Left lung (tissue), 10 donors: ENCODE data around the gene OTOR. TPM values are rescaled to one million over a fixed set of nuclear protein-coding genes. Genes with fewer than 3 reads are reported as not detected.

Experiments used
- ATAC-seq: fragments of 200-7000 bp; cut with Tn5 transposase; one replicate; pipeline ENCODE4 v1.9.1; 2020; ENCODE audit warnings: moderate library complexity
- DNase-seq, 4 donors: peaks; one replicate each; pipeline ENCODE4 v3.0.0-alpha.2; 2013 to 2020
- H3K27ac ChIP-seq, 2 donors: fragments of 200-600 bp; sonication (generic) in 1 of 2; one replicate each; pipeline versions ENCODE4 v1.5.0 to v1.8.0; 2020 to 2021
- H3K27me3 ChIP-seq, 2 donors: fragments of 200-600 bp; sonication (generic) in 1 of 2; one replicate each; pipeline versions ENCODE4 v1.5.0 to v1.8.0; 2020 to 2021
- H3K36me3 ChIP-seq, 2 donors: fragments of 200-600 bp; sonication (generic) in 1 of 2; one replicate each; pipeline versions ENCODE4 v1.5.0 to v1.8.0; 2020 to 2021
- H3K4me1 ChIP-seq, 2 donors: fragments of 200-600 bp; one replicate each; pipeline ENCODE4 v1.8.0; 2021
- H3K4me3 ChIP-seq, 2 donors: fragments of 200-600 bp; sonication (generic) in 1 of 2; one replicate each; pipeline versions ENCODE4 v1.5.0 to v1.8.0; 2020 to 2021; ENCODE audit warnings: mild to moderate bottlenecking in 1 of 2
- H3K9me3 ChIP-seq, 2 donors: fragments of 200-600 bp; sonication (generic) in 1 of 2; one replicate each; pipeline versions ENCODE4 v1.5.0 to v1.8.0; 2020 to 2021
- intact Hi-C, 2 donors: fragments of 100-400 bp; cut with DNase I; formaldehyde crosslinking; loops; one replicate each; pipeline versions ENCODE4 v1.11.2 to v1.14.2; 2022
- polyA plus RNA-seq, 6 donors: library from polyadenylated mRNA; unstranded; fragments of 120-200 nt; gene quantifications; one replicate each; pipeline ENCODE4 v1.2.1, GENCODE V29; 2013; ENCODE audit not compliant: insufficient read length in 6 of 6
- total RNA-seq, 2 donors: library from RNA; stranded (reverse); fragmentation: NEBNext Ultra II Directional; extraction: Animal tissue kit (Norgen Biotek cat#: 25700); gene quantifications; one replicate each; pipeline ENCODE4 v1.2.1, GENCODE V29; 2021
- TF ChIP-seq, protein P1 (sequence below), 2 donors: fragments of 200-600 bp; sonication (generic) in 1 of 2; IDR thresholded peaks; one replicate each; pipeline versions ENCODE4 v1.5.0 to v1.8.0; 2021; ENCODE audit warnings: antibody characterized with exemption in 2 of 2
- donor health status: DM: no; HTN: yes; CAD: no.
- donor health status: DM: no; HTN: no; CAD: no.

The OTOR gene
- total and polyA plus RNA-seq, 8 donors: not detected

DNA sequence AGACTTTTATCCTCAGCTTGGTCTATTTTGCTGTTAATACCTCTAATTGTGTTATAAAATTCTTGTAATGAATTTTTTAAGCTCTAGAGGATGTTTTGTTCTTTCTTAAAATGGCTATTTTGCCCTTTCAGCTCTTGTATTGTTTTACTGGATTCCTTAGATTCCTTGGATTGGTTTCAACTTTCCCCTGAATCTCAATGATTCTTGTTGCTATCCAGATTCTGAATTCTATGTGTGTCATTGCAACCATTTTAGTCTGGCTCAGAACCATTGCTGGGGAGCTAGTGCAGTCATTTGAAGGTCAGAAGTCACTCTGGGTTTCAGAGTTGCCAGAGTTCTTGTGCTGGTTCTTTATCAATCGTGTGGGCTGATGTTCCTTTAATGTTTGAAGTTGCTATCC is 37.1 kb downstream of the OTOR start:
- TF ChIP-seq, protein P1, sequence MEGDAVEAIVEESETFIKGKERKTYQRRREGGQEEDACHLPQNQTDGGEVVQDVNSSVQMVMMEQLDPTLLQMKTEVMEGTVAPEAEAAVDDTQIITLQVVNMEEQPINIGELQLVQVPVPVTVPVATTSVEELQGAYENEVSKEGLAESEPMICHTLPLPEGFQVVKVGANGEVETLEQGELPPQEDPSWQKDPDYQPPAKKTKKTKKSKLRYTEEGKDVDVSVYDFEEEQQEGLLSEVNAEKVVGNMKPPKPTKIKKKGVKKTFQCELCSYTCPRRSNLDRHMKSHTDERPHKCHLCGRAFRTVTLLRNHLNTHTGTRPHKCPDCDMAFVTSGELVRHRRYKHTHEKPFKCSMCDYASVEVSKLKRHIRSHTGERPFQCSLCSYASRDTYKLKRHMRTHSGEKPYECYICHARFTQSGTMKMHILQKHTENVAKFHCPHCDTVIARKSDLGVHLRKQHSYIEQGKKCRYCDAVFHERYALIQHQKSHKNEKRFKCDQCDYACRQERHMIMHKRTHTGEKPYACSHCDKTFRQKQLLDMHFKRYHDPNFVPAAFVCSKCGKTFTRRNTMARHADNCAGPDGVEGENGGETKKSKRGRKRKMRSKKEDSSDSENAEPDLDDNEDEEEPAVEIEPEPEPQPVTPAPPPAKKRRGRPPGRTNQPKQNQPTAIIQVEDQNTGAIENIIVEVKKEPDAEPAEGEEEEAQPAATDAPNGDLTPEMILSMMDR (IDR thresholded peaks at IDR 0.05): no peak
- no peaks in the 10 kb centered on the region for H3K36me3 ChIP-seq
- no peak for DNase-seq
- peaks cover 0 to 8% of the 10 kb centered on the region in 2 donors for H3K9me3 ChIP-seq
- intact Hi-C loops: no loop called here
- H3K4me3 ChIP-seq: no peak overlapping the region
- no peaks in the 10 kb centered on the region for H3K4me1 ChIP-seq
- no peak for ATAC-seq
- no peaks in the 10 kb centered on the region for H3K27me3 ChIP-seq
- no peak overlapping the region for H3K27ac ChIP-seq

Other genes with a start within 250 kb of the OTOR start
- 10 to 100 TPM; 17.7 to 23.8 TPM for gene KIF16B, start 174.9 kb upstream of the OTOR start, total RNA-seq
- 10 to 100 TPM in 5 of 6 donors, 1 to 10 TPM in 1; 9.1 to 13.3 (median 12.0) TPM for gene KIF16B, start 174.9 kb upstream of the OTOR start, polyA plus RNA-seq
- 10 to 100 TPM; 36.7 to 47.2 TPM for gene SNRPB2, start 18.3 kb upstream of the OTOR start, total RNA-seq
- gene SNRPB2, start 18.3 kb upstream of the OTOR start, polyA plus RNA-seq: 10 to 100 TPM; 79.0 to 93.3 (median 91.8) TPM